OCI-LY1 (cell line): ENCODE results near the gene BTBD1.

ENCODE experiments used
- EZH2 ChIP-seq: fragments of 200-600 bp; sonication (generic), shearing (Covaris generic); IDR thresholded peaks from 2 replicates; pipeline ENCODE4 v1.8.0; 2017; ENCODE audit warnings: borderline replicate concordance, mixed run types, mild to moderate bottlenecking, antibody characterized with exemption, low read length, moderate library complexity, mixed read lengths
- TF ChIP-seq, protein P1 (sequence below): fragments of 200-600 bp; sonication (generic), shearing (Covaris generic); IDR thresholded peaks from 2 replicates; pipeline ENCODE4 v1.5.1; 2017; ENCODE audit warnings: mild to moderate bottlenecking, antibody characterized with exemption, low read length, moderate library complexity, mixed read lengths

DNA sequence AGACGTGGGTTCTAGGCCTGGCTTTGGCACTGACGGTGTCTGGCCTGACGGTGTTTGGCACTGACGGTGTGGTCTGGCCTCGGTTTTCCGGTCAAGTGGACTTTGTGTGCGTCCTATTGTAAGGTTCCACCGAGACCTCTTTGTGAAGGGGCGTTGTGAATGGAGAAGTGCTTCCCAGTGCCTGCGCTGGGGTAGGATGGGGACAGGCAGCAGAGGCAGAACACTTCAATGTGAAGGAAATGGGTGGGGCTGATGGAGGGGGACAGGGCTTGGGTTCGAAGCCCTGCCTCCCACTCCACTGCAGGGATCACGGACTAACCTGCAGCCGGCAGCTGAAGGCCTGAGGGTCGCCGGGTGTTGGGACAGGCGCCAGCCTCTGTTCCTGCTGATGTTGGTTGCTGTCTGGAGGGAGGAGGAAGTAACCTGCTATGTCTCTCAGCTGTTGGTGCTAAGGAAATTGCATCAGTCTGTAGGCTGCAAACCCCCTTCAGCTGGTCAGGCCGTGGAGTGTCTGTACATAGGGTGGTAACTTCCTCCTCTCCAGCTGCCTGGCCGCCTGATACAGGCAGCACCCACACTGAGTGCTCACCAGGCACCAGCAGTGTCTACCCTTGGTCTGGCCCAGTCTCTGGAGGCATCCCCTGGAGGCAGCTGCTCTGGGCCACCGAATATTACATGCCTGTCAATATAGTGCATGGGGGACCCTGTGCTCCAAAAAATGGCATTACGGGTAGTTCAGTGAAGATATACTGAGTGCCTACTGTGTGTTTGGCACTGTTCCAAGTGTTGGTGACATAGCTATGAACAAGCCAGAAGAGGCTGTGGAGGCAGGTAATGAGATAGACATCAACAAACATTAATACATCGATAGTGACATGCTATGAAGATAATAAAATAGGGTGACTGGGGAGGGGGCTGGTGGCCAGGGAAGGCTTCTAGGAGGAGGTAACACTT lies 41.5 kb upstream of the BTBD1 start:
- TF ChIP-seq, protein P1, sequence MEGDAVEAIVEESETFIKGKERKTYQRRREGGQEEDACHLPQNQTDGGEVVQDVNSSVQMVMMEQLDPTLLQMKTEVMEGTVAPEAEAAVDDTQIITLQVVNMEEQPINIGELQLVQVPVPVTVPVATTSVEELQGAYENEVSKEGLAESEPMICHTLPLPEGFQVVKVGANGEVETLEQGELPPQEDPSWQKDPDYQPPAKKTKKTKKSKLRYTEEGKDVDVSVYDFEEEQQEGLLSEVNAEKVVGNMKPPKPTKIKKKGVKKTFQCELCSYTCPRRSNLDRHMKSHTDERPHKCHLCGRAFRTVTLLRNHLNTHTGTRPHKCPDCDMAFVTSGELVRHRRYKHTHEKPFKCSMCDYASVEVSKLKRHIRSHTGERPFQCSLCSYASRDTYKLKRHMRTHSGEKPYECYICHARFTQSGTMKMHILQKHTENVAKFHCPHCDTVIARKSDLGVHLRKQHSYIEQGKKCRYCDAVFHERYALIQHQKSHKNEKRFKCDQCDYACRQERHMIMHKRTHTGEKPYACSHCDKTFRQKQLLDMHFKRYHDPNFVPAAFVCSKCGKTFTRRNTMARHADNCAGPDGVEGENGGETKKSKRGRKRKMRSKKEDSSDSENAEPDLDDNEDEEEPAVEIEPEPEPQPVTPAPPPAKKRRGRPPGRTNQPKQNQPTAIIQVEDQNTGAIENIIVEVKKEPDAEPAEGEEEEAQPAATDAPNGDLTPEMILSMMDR: no peak
- TF ChIP-seq EZH2: no peak
